NB4 (cell line): ENCODE results near the gene SFSWAP.

Source experiments
- TF ChIP-seq, protein P1 (sequence below): IDR thresholded peaks from one replicate; pipeline ENCODE4 v1.5.1; 2012; ENCODE audit warnings: low read depth, low read length
- TF ChIP-seq, protein P2 (sequence below): IDR thresholded peaks from 2 replicates; pipeline ENCODE4 v1.6.1; 2011; ENCODE audit warnings: low read depth, low read length

DNA sequence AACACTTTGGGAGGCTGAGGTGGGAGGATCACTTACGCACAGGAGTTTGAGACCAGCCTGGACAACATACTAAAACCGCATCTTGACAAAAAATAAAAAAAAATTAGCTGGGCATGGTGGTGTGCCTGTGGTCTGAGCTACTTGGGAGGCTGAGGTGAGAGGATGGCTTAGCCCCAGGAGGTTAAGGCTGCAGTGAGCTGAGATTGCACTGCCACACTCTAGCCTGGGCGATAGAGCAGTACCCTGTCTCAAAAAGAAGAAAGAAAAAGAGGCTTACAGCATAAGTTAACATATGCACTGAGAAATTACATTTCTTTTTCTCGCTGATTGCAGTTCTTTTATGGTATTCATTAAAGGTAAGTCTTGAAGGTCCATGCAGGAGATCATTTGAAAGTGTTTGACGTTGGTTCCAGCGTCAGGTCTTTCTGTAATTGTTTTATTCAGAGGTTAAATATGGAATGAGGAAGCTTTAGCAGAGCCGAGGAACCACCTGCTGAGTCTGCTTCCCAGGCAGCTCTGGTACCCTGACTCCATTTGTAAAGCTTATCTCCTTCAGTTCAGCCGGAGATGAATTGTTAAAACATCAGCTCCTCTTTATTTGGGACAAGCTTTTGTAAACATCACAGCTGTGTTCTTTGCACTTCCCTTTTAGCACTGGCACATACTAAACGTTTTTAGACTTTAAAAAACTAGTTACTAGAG, 18.5 kb downstream of the SFSWAP start:
- TF ChIP-seq, protein P1, sequence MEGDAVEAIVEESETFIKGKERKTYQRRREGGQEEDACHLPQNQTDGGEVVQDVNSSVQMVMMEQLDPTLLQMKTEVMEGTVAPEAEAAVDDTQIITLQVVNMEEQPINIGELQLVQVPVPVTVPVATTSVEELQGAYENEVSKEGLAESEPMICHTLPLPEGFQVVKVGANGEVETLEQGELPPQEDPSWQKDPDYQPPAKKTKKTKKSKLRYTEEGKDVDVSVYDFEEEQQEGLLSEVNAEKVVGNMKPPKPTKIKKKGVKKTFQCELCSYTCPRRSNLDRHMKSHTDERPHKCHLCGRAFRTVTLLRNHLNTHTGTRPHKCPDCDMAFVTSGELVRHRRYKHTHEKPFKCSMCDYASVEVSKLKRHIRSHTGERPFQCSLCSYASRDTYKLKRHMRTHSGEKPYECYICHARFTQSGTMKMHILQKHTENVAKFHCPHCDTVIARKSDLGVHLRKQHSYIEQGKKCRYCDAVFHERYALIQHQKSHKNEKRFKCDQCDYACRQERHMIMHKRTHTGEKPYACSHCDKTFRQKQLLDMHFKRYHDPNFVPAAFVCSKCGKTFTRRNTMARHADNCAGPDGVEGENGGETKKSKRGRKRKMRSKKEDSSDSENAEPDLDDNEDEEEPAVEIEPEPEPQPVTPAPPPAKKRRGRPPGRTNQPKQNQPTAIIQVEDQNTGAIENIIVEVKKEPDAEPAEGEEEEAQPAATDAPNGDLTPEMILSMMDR = no peak
- TF ChIP-seq, protein P2, sequence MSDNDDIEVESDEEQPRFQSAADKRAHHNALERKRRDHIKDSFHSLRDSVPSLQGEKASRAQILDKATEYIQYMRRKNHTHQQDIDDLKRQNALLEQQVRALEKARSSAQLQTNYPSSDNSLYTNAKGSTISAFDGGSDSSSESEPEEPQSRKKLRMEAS = no peak
